Measurements from ENCODE around the gene SLX9. TPM values are rescaled to one million over a fixed set of nuclear protein-coding genes. Genes with fewer than 3 reads are reported as not detected.

The SLX9 gene
- total and polyA plus RNA-seq, 2 donors (not counting 3 experiments of a cell fraction or from before 2014, with no cell fraction given): 27.0 to 50.6 TPM

DNA sequence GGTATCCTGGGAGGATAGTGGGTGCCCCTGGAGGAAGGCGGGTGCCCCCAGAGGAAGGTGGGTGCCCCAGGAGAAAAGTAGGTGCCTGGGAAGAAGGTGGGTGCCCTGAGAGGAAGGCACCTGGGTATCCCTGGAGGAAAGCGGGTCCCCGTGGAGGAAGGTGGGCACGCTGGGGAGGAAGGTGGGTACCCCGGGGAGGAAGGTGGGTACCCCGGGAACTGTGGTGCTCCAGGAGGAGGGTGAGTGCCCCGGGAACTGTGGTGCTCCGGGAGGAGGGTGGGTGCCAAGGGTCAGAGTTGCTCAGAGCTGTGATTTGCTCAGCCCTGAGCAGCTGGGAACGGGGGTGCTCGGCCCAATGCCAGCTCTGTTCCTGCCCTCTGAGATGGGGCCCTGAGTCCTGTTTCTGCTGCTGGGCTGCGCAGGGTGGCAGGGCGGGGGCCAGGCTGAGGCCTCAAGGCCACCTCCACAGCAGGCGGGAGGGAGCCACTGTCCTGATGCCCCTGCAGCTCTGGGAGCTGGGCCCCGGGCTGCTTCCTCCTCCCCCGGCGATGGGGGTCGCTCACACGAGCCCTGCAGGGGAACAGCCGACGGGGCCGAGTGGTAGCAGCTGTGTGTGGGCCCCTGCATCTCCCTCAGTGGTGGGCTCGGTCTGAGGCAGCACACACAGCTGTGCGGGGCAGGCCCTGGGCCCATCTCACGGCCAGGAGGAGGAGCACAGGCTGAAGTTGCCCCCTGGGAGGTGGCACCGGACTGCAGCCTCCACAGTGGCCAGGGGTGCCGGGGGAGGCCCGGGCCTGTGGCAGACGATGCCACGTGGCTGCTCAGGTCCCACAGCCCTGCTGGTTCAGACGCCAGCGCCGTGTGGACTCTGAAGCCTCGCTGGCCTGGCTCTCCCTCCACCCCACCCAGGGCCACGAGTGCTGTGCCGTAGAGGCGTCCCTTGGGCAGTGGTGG is 57.4 kb downstream of the SLX9 start:
- Histone ChIP-seq H3K9ac (replicated peaks; ENCODE audit: extremely low read depth, insufficient read depth, low read length) (no peak overlapping the region), H3K9me3 (replicated peaks; ENCODE audit: control insufficient read depth, insufficient read depth, low read length) (no peaks in the 10 kb centered on the region), H3K4me3 (replicated peaks in 1 of 3; ENCODE audit: insufficient read depth in 1 of 3, low read depth in 1 of 3, low read length in 3 of 3) (no peak overlapping the region), H3K27ac (ENCODE audit: insufficient read depth, low read depth, low read length) (no peak overlapping the region), H3K27me3 (ENCODE audit: control insufficient read depth in 2 of 2, insufficient read depth in 2 of 2, low read length in 2 of 2) (no peaks in the 10 kb centered on the region), H3K4me2 (ENCODE audit: insufficient read depth, low read length) (no peak overlapping the region), H3K9me1 (replicated peaks; ENCODE audit: control insufficient read depth, extremely low read depth, insufficient read depth, low read length) (no peaks in the 10 kb centered on the region), H2AFZ (ENCODE audit: low read depth, low read length) (no peak overlapping the region), H3K79me2 (ENCODE audit: control insufficient read depth, insufficient read depth, low read length) (no peaks in the 10 kb centered on the region), H4K20me1 (replicated peaks; ENCODE audit: control insufficient read depth, extremely low read depth, insufficient read depth, low read length) (no peaks in the 10 kb centered on the region), H3K4me1 (ENCODE audit: control insufficient read depth, extremely low read depth, insufficient read depth, low read length) (peaks cover 7% of the 10 kb centered on the region), H3K36me3 (ENCODE audit: control insufficient read depth in 2 of 2, extremely low read depth in 1 of 2, insufficient read depth in 2 of 2, low read length in 2 of 2) (no peaks in the 10 kb centered on the region)
- no peak for TF ChIP-seq POLR2A (IDR thresholded peaks at IDR 0.05; ENCODE audit: low read depth, low read length)
- TF ChIP-seq, protein P1, sequence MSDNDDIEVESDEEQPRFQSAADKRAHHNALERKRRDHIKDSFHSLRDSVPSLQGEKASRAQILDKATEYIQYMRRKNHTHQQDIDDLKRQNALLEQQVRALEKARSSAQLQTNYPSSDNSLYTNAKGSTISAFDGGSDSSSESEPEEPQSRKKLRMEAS (IDR thresholded peaks at IDR 0.05; ENCODE audit: insufficient read depth, insufficient read length): no peak
- no peak for TF ChIP-seq POLR2AphosphoS5 (IDR thresholded peaks at IDR 0.05; ENCODE audit: insufficient read depth, low read depth, low read length)
- TF ChIP-seq, protein P2, sequence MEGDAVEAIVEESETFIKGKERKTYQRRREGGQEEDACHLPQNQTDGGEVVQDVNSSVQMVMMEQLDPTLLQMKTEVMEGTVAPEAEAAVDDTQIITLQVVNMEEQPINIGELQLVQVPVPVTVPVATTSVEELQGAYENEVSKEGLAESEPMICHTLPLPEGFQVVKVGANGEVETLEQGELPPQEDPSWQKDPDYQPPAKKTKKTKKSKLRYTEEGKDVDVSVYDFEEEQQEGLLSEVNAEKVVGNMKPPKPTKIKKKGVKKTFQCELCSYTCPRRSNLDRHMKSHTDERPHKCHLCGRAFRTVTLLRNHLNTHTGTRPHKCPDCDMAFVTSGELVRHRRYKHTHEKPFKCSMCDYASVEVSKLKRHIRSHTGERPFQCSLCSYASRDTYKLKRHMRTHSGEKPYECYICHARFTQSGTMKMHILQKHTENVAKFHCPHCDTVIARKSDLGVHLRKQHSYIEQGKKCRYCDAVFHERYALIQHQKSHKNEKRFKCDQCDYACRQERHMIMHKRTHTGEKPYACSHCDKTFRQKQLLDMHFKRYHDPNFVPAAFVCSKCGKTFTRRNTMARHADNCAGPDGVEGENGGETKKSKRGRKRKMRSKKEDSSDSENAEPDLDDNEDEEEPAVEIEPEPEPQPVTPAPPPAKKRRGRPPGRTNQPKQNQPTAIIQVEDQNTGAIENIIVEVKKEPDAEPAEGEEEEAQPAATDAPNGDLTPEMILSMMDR (IDR thresholded peaks at IDR 0.05; ENCODE audit: extremely low read depth in 1 of 2, insufficient read depth in 1 of 2, low read depth in 1 of 2, low read length in 2 of 2): no peak
- no peak for TF ChIP-seq JUN (IDR thresholded peaks at IDR 0.05; ENCODE audit: borderline replicate concordance, insufficient read depth, insufficient read length, low read depth)
- no peak for TF ChIP-seq EZH2 (IDR thresholded peaks at IDR 0.05; ENCODE audit: borderline replicate concordance, low read depth, low read length, severe bottlenecking)
- TF ChIP-seq GATA2 (IDR thresholded peaks at IDR 0.05; ENCODE audit: insufficient read depth, insufficient read length, low read depth, low read length): no peak
- TF ChIP-seq FOS (IDR thresholded peaks at IDR 0.05; ENCODE audit: borderline replicate concordance, insufficient read depth, low read length): no peak
- TF ChIP-seq MYC (IDR thresholded peaks at IDR 0.05; ENCODE audit: low read depth, low read length): no peak
- FAIRE-seq (no peak), DNase-seq (ENCODE audit: low read depth, low spot score) (no peak)
- intact Hi-C loops (cut with micrococcal nuclease) (no loop called here), dilution Hi-C loops (cut with MboI; ENCODE audit: extremely low pct_ligation_motif_present, low sequenced_read_pairs) (no loop called here)
- ChIA-PET POLR2A (no interaction called here), CTCF (interaction anchor here (1.7 to 3.6 kb wide), 3 partner anchors 12 to 132 kb away, joined by 5 to 15 read pairs (median 6); no protein-coding TSS in a partner anchor)
- no TSS peak for BruUV-seq (replicated peaks)

All from endothelial cell of umbilical vein (primary cell).